ENCODE data around the gene NMS.

DNA sequence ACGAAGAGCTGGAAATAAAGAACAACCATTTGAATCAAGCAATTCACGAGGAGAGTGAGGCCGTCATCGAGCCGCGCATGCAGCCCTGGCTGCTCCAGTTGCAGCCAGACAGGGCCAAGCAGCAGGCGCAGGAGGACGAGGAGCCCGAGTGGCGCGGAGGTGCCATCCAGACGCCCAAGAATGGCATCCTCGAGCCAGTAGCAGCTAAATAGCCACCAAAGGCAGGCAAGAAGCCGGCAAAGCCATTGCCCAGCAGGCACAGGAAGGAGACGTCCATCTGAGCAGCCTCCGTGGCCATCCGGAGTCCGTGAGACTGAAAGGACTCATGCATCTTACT lies 43.9 kb upstream of the NMS start:
- TF ChIP-seq CTCF (IDR thresholded peaks at IDR 0.05) (no peak), POLR2A (IDR thresholded peaks at IDR 0.05) (no peak), POLR2AphosphoS5 (IDR thresholded peaks at IDR 0.05) (no peak)

Data from breast epithelium (tissue), 3 donors.